PFSK-1 (cell line): ENCODE measurements around the gene BCKDHB.

Experiments used
- FOXP2 ChIP-seq: optimal IDR thresholded peaks from 2 replicates; pipeline ENCODE3; 2011; ENCODE audit warnings: borderline replicate concordance, control low read depth, inconsistent platforms; ENCODE audit not compliant: insufficient read depth; ENCODE audit errors: extremely low read length, extremely low read depth
- POLR2AphosphoS5 ChIP-seq: IDR thresholded peaks from 2 replicates; pipeline ENCODE4 v1.6.1; 2012; ENCODE audit warnings: low read depth, mild to moderate bottlenecking, control low read depth, low read length, moderate library complexity
- SIN3A ChIP-seq: IDR thresholded peaks from 2 replicates; pipeline ENCODE4 v1.6.1; 2012; ENCODE audit warnings: mild to moderate bottlenecking, low read length, moderate library complexity, borderline replicate concordance; ENCODE audit not compliant: insufficient read depth
- TAF1 ChIP-seq: IDR thresholded peaks from 2 replicates; pipeline ENCODE4 v1.6.1; 2012; ENCODE audit warnings: low read length, control low read depth, borderline replicate concordance; ENCODE audit not compliant: insufficient read depth
- TF ChIP-seq, protein P1 (sequence below), 2 experiments: IDR thresholded peaks; 2 replicates each; pipeline versions ENCODE4 v1.6.1 to v1.8.0; 2011 to 2012; ENCODE audit warnings: low read depth in 2 of 2, low read length in 2 of 2, control low read depth in 1 of 2, inconsistent platforms in 1 of 2, mild to moderate bottlenecking in 1 of 2, moderate library complexity in 1 of 2; ENCODE audit not compliant: insufficient read depth in 1 of 2

Gene BCKDHB

DNA sequence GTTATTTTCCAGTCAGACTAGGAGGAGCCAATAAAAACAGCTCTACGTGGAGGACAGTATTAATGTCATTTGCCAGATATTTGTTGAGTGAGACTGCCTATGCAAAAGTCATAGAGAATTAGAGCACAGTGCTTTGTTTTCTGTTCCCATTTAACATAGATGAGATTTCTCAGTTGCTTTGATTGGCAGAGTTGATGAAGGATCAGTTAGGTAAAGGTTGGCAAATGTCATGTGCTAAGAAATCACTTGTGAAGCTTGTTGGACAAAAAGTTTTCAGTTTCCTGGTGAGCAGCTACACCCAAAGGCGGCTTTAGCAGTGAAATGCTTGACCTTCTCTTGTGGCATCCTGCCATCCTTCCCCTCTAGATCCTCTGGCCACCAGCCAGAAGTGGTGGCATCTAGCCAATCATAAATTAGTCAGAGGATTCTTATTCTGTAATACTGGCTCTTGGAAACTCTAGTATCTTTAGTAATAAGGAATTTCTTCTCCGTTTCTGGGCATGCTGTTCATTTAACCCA is 37.0 kb downstream of the BCKDHB start:
- TF ChIP-seq SIN3A, result no peak
- TF ChIP-seq, protein P1, sequence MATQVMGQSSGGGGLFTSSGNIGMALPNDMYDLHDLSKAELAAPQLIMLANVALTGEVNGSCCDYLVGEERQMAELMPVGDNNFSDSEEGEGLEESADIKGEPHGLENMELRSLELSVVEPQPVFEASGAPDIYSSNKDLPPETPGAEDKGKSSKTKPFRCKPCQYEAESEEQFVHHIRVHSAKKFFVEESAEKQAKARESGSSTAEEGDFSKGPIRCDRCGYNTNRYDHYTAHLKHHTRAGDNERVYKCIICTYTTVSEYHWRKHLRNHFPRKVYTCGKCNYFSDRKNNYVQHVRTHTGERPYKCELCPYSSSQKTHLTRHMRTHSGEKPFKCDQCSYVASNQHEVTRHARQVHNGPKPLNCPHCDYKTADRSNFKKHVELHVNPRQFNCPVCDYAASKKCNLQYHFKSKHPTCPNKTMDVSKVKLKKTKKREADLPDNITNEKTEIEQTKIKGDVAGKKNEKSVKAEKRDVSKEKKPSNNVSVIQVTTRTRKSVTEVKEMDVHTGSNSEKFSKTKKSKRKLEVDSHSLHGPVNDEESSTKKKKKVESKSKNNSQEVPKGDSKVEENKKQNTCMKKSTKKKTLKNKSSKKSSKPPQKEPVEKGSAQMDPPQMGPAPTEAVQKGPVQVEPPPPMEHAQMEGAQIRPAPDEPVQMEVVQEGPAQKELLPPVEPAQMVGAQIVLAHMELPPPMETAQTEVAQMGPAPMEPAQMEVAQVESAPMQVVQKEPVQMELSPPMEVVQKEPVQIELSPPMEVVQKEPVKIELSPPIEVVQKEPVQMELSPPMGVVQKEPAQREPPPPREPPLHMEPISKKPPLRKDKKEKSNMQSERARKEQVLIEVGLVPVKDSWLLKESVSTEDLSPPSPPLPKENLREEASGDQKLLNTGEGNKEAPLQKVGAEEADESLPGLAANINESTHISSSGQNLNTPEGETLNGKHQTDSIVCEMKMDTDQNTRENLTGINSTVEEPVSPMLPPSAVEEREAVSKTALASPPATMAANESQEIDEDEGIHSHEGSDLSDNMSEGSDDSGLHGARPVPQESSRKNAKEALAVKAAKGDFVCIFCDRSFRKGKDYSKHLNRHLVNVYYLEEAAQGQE (IDR thresholded peaks at IDR 0.05; ENCODE audit: insufficient read depth in 1 of 2, low read depth in 2 of 2, low read length in 2 of 2), result no peak
- no peak for TF ChIP-seq TAF1
- TF ChIP-seq POLR2AphosphoS5, result no peak
- no peak for TF ChIP-seq FOXP2

DNA sequence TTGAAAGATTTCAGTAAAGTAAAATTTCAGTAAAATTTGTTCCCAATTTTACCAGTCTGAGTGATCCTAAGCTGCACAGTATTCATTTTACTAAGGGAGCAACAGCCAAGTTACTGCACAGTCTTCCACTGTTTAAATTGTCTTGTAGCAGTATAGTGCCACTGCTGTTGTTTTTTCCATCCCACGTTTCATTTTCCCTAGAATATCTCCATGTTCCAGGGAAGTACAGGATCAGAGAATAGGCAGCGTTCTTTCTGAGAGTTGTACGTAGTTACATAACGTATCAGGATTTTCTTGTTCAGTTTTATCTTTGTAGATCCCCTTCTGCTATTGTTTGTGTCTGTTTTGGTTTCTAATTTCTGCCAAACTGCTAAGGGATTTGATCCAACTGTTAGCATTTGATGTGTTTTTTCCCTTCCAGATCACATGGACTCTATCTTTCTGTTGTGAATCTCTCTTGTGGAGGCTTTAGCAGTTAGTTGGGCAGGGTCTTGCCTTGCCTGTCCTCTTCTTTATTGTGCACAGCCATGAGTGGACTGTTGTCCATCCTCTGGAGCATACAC is 38.4 kb downstream of the BCKDHB start:
- no peak for TF ChIP-seq SIN3A

DNA sequence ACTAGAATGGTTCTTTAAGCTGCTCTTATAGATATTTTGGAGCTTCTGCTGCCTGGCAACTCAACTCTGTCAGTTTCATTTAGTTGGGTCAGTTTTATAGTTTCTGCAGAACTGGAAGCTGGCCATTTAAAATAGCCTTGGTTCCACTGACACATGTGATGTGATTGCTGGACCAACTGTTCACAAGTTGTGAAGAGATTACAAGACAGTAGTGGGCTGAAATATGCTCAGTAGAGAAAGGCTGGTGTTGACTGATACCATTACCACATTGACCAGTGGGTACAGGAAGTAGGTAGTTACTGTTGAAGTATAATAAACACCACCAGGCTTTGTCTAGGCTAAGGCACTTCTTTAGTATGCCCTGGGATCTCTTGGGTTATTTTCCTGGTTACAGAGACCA is 39.0 kb downstream of the BCKDHB start:
- no peak for TF ChIP-seq SIN3A
- no peak for TF ChIP-seq TAF1
- TF ChIP-seq POLR2AphosphoS5, result no peak
- TF ChIP-seq, protein P1 (IDR thresholded peaks at IDR 0.05; ENCODE audit: insufficient read depth in 1 of 2, low read depth in 2 of 2, low read length in 2 of 2), result no peak
- no peak for TF ChIP-seq FOXP2

DNA sequence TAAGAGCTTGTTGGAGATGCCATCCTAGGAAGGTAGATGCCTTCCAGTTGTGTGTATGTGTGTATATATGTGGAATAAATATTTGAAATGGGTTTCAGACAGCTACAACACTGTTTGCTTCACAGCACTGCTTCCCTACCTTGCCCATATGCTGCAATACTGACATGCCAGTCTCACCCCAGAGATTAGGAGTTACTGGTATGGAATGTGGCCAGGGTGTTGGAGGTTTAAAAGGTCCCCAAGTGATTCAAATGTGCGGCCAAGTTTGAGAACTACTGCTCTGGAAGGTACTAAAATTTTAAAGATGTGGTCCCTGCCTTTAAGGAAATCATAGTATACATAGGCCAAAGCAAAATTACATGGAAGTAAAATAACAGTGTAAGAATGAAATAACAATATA is 39.5 kb downstream of the BCKDHB start:
- TF ChIP-seq POLR2AphosphoS5, result no peak
- TF ChIP-seq, protein P1 (IDR thresholded peaks at IDR 0.05; ENCODE audit: insufficient read depth in 1 of 2, low read depth in 2 of 2, low read length in 2 of 2), result no peak
- no peak for TF ChIP-seq FOXP2
- no peak for TF ChIP-seq TAF1
- TF ChIP-seq SIN3A, result no peak

DNA sequence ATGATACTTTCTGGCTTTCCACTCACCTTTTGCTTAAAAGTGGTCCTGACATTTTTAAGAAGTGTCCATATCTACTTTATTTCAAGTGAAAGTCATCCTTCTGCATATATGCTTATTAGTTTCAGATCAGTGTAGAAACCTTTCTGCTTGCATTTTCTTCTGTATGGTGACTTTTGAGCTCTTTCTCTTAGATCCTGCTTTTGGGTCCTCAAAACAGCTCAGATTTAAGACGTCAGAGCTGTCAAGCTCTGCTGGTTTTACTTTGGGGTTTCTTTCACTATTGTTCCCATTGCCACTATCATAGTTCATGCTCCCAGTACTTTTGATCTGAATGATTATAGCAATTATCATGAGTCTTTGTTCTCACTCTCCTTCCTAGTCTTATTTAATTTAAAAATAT is 41.7 kb downstream of the BCKDHB start:
- TF ChIP-seq POLR2AphosphoS5, result no peak
- no peak for TF ChIP-seq TAF1
- no peak for TF ChIP-seq FOXP2
- TF ChIP-seq SIN3A, result no peak
- TF ChIP-seq, protein P1 (IDR thresholded peaks at IDR 0.05; ENCODE audit: insufficient read depth in 1 of 2, low read depth in 2 of 2, low read length in 2 of 2), result no peak

DNA sequence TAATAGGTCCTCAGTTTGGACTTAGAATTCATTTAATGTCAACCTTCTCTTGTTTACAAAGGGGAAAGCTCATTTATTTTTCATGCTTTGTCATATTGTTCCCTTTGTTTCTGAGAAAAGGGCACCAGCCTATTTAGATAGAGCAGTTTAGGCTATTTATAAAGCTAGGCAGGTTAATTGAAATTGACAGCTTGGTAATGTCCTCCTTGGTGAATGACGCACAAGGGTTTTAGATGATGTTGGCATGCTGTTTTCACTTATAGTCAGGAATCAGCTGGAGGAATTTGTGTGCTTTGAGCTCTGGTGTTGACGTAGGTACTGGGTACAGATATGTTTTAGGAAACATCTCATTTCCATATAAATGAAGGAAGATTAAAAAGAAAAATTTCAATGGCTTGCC is 45.2 kb downstream of the BCKDHB start:
- TF ChIP-seq TAF1 (no peak), SIN3A (no peak), POLR2AphosphoS5 (no peak), FOXP2 (no peak)
- TF ChIP-seq, protein P1 (IDR thresholded peaks at IDR 0.05; ENCODE audit: insufficient read depth in 1 of 2, low read depth in 2 of 2, low read length in 2 of 2), result no peak
